ENCODE data around the gene DEFB132. TPM values are rescaled to one million over a fixed set of nuclear protein-coding genes. Genes with fewer than 3 reads are reported as not detected.

The DEFB132 gene
- total and polyA plus RNA-seq, 2 of the 8 experiments (the other 6 are each of a cell fraction or from before 2014, with no cell fraction given) = not detected

GRCh38 chr20:297098-297924 lies 39.8 kb downstream of the DEFB132 start, which contains the start of gene ZCCHC3 (continued):
- no peak for TF ChIP-seq FOSL1 (IDR thresholded peaks at IDR 0.05; ENCODE audit: insufficient read depth, low read depth, low read length)
- TF ChIP-seq ATF2 (IDR thresholded peaks at IDR 0.05; ENCODE audit: low read length) = no peak
- no peak for TF ChIP-seq USF2 (IDR thresholded peaks at IDR 0.05; ENCODE audit: low read length)
- TF ChIP-seq CTBP2 (IDR thresholded peaks at IDR 0.05; ENCODE audit: borderline replicate concordance, insufficient read depth, insufficient read length, low read length) = no peak
- no peak for TF ChIP-seq HDAC6 (IDR thresholded peaks at IDR 0.05; ENCODE audit: low read depth, low read length)
- TF ChIP-seq E2F6 (IDR thresholded peaks at IDR 0.05) = peak; percentile 91
- no peak for TF ChIP-seq KDM1A (IDR thresholded peaks at IDR 0.05; ENCODE audit: borderline replicate concordance, low read length)
- no peak for TF ChIP-seq RNF2 (IDR thresholded peaks at IDR 0.05; ENCODE audit: borderline replicate concordance, low read depth, low read length, missing control alignments, poor library complexity, severe bottlenecking)
- TF ChIP-seq SIRT6 (IDR thresholded peaks at IDR 0.05; ENCODE audit: low read length) = no peak
- no peak for TF ChIP-seq ATF3 (IDR thresholded peaks at IDR 0.05; ENCODE audit: insufficient read depth, low read depth, low read length)
- TF ChIP-seq CHD1 (IDR thresholded peaks at IDR 0.05; ENCODE audit: low read depth, low read length) = no peak; the same call in 1 of the 2 replicates
- TF ChIP-seq ASH2L (IDR thresholded peaks at IDR 0.05; ENCODE audit: low read length) = peak; percentile 76
- TF ChIP-seq PHF8 (conservative IDR thresholded peaks at IDR 0.05; ENCODE audit: low read depth, low read length) = peak; percentile 91
- TF ChIP-seq SP1 (IDR thresholded peaks at IDR 0.05; ENCODE audit: low read depth, low read length) = 0 out of 2 replicates have a peak, but pooled peaks have one; percentile 76
- peak; percentile 98 for TF ChIP-seq TAF1 (IDR thresholded peaks at IDR 0.05; ENCODE audit: low read depth, low read length)
- peak in 2 of 3 experiments; percentile 4 to 18; a peak in 2 of 4 replicates for TF ChIP-seq CTCF (IDR thresholded peaks at IDR 0.05; ENCODE audit: control extremely low read depth in 1 of 3, insufficient read depth in 1 of 3, low read depth in 1 of 3, low read length in 3 of 3)
